ENCODE results near the gene NRF1. TPM values are rescaled to one million over a fixed set of nuclear protein-coding genes. Genes with fewer than 3 reads are reported as not detected.

The NRF1 gene
- total RNA-seq, 1 donor from 2014 or later, result 3.1 TPM

DNA sequence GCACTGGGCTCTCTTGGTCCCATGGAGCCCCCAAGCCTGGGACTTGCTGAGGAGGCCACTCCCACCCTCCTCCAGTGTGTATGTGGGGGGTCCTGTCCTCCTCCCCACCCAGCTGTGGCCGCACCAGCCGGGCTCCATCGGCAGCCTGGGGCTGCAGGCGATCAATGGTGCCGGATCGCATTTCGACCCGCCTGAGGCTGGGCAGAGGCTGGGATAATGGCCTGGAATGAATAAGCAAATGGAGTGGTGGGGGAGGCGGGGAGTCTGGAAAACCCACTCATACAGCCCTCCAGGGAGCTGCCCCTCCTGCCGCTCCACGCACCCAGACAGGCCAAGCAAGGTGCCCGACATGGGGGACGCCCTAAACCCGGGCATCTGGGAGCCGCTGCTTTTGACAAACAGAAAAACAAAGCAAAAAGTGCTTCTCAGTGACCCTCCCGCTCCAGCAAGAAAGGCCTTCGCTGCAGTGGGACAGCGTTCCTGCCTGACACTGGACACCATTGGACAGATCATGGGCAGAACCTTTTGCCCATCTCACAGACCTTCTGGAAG, 160.5 kb downstream of the NRF1 start:
- no peaks in the 10 kb centered on the region for H3K9me3 ChIP-seq
- H3K4me3 ChIP-seq, result no peak overlapping the region
- no peak for DNase-seq (ENCODE audit: low spot score in 2 of 2)
- H3K27ac ChIP-seq, result no peak overlapping the region
- H3K4me1 ChIP-seq, result no peaks in the 10 kb centered on the region
- TF ChIP-seq, protein P1, sequence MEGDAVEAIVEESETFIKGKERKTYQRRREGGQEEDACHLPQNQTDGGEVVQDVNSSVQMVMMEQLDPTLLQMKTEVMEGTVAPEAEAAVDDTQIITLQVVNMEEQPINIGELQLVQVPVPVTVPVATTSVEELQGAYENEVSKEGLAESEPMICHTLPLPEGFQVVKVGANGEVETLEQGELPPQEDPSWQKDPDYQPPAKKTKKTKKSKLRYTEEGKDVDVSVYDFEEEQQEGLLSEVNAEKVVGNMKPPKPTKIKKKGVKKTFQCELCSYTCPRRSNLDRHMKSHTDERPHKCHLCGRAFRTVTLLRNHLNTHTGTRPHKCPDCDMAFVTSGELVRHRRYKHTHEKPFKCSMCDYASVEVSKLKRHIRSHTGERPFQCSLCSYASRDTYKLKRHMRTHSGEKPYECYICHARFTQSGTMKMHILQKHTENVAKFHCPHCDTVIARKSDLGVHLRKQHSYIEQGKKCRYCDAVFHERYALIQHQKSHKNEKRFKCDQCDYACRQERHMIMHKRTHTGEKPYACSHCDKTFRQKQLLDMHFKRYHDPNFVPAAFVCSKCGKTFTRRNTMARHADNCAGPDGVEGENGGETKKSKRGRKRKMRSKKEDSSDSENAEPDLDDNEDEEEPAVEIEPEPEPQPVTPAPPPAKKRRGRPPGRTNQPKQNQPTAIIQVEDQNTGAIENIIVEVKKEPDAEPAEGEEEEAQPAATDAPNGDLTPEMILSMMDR (IDR thresholded peaks at IDR 0.05), result no peak
- intact Hi-C loops (cut with DNase I), result no loop called here
- H3K36me3 ChIP-seq, result no peaks in the 10 kb centered on the region
- H3K27me3 ChIP-seq, result no peaks in the 10 kb centered on the region

DNA sequence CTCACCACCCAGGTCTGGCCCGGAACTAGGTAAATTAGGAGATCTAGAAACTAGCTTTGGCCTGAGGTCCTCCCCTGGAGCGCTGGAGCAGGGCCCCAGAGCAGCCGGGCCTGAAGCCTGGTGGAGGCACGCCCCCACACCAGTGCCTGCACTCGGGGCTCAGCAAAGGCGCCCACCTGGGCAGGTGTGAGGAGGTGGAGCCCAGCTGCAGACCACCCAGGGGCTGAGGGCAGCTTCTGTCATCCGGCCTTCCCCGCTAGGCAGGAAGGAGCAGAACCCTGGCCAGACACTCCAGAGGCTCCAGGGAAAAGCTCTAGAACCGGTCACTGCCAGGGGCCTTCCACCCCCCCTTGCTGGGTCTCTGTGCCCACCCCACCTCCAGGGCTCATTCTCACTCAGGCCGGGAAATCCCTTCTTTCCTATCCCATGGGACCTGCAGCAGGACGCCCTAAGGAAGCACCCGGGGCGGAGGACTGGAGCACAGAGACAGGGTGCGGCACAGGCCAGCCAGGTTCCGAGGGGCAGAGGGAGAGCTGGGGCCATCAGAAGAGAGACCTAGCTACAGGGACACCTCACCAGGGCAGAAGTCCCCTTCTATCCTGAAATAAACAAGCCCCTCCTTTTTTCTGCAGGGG, 161.2 kb downstream of the NRF1 start:
- intact Hi-C loops (cut with DNase I), result no loop called here
- Histone ChIP-seq H3K36me3 (no peaks in the 10 kb centered on the region), H3K4me1 (no peaks in the 10 kb centered on the region), H3K27me3 (peaks cover 3% of the 10 kb centered on the region), H3K9me3 (no peaks in the 10 kb centered on the region), H3K27ac (no peak overlapping the region), H3K4me3 (no peak overlapping the region)
- TF ChIP-seq, protein P1 (IDR thresholded peaks at IDR 0.05), result no peak
- no peak for DNase-seq (ENCODE audit: low spot score in 2 of 2)

DNA sequence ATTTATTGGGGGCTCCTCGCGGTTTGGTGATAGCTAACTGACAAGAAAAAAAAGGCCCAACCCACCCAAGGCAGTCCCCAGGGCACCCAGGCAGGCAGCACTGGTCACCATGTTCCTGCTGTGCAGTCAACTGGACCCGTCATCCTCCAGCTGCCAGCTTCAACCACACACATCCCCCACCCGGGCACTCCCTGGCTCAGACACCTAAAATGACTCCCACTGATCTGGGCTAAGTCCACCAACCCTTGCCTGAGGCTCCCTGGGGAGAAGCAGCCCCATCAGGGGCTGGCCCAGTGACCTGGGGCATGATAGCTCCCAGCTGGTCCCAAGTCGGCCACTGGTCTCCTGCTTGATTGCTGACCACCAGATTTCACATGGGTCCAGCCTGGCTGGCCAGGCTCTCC, 161.8 kb downstream of the NRF1 start:
- TF ChIP-seq, protein P1 (IDR thresholded peaks at IDR 0.05), result no peak
- Histone ChIP-seq H3K27ac (no peak overlapping the region), H3K9me3 (no peaks in the 10 kb centered on the region), H3K27me3 (peaks cover 8% of the 10 kb centered on the region), H3K36me3 (no peaks in the 10 kb centered on the region), H3K4me3 (no peak overlapping the region), H3K4me1 (no peaks in the 10 kb centered on the region)
- DNase-seq (ENCODE audit: low spot score in 2 of 2), result no peak
- intact Hi-C loops (cut with DNase I), result no loop called here

DNA sequence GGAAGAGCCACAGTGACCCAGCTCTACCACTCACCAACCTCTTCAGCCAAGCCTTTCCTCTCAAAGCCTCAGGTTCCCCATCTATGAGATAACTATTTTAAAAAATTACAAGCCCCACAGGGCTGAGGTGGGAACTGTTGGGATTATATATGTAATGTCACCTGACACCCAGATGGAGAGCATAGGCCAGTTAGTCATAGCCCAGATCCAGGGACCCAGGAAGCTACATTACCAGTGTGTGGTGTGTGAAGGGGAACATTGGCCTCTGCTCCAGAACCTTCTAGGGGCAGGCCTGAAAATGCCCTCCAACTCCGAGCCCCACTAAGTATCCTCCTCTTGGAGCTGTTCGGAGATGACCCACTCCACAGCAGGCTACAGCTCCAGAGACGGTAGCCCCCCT, 162.4 kb downstream of the NRF1 start:
- H3K36me3 ChIP-seq, result no peaks in the 10 kb centered on the region
- no peak overlapping the region for H3K4me3 ChIP-seq
- peaks cover 2 to 4% of the 10 kb centered on the region in 2 donors for H3K4me1 ChIP-seq
- no peaks in the 10 kb centered on the region for H3K9me3 ChIP-seq
- H3K27me3 ChIP-seq, result peaks cover 14% of the 10 kb centered on the region
- intact Hi-C loops (cut with DNase I), result no loop called here
- DNase-seq (ENCODE audit: low spot score in 2 of 2), result no peak
- H3K27ac ChIP-seq, result no peak overlapping the region
- TF ChIP-seq, protein P1 (IDR thresholded peaks at IDR 0.05), result no peak

DNA sequence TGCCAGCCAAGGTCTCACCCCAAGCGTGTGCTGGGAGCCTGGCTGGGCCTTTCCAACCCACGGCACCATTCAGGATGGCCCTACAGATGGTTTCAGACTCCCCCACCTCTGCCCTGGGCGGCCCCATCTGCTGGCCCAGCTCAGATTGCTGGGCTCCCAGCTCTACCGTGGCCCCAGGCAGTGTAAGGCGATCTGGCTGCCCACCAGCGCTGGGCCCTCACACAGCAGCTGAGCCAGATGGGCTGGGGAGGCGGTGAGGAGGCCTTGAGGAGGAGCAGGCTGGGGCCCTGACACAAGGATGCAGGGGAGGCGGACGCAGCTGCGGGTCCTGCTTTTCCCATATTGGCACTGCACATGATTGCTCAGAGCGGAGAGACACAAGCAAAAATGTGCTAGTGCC, 162.8 kb downstream of the NRF1 start:
- TF ChIP-seq, protein P1 (IDR thresholded peaks at IDR 0.05), result no peak
- intact Hi-C loops (cut with DNase I), result no loop called here
- DNase-seq (ENCODE audit: low spot score in 2 of 2), result no peak
- H3K9me3 ChIP-seq, result no peaks in the 10 kb centered on the region
- H3K27ac ChIP-seq, result no peak overlapping the region
- H3K4me1 ChIP-seq, result peaks cover 7% of the 10 kb centered on the region in 2 donors
- no peaks in the 10 kb centered on the region for H3K36me3 ChIP-seq
- no peak overlapping the region for H3K4me3 ChIP-seq
- H3K27me3 ChIP-seq, result peaks cover 19% of the 10 kb centered on the region
